GM18861 (cell line): ENCODE data around the gene AFF3.

ENCODE experiments used
- ATAC-seq: cut with Tn5 transposase; IDR thresholded peaks from one replicate; pipeline ENCODE4 v1.9.1; 2021; ENCODE audit not compliant: unreplicated experiment

Gene AFF3

DNA sequence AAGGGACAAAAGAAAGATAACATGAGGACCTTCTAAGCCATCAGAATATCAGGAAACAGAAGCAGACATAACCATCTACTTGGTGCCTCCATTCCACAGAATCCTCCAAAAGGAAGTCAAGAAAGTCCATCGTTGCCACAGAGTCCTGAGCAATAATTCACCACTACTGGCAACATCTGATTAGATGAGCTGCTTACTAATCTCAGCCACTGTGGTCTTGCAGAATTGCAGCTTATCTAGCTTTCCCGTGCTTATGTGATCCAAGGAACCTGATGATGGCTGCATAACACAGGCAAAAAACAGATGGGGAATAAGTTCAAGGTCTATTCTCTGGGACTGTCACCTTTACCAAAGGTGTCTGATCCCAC lies 278.5 kb downstream of the AFF3 start:
- no peak for ATAC-seq

DNA sequence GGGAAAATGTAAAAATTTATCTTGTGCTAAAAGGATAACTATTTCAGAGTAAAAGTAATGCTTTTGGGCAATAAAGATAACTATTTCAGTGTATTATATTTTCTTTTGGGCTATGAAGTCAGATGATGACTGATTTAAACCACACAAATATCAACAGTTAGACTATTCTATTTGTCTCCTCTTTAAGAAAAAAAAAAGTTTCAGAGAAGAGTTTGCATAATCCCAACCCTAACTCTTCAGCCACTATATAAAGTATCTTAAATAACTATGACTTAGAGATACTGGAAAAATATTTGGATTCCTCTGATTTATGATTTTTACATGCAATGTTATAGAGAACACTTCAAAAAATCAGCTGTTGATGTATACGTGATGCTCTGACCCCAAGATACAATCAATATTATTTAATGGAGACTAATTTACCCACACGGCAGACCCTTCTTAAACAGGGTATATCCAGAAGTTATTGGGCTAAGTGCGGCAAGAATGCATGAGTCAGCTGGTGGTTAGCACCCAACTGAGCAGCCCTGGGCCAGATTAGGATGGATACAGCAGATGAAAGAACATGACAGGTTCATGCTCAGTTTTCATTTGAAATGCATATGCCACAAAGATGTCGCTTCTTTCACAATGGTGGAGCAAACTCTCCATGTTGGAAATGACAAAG lies 279.0 kb downstream of the AFF3 start:
- ATAC-seq = no peak

GRCh38 chr2:99862566-99862965 lies 279.8 kb downstream of the AFF3 start:
- ATAC-seq = no peak

DNA sequence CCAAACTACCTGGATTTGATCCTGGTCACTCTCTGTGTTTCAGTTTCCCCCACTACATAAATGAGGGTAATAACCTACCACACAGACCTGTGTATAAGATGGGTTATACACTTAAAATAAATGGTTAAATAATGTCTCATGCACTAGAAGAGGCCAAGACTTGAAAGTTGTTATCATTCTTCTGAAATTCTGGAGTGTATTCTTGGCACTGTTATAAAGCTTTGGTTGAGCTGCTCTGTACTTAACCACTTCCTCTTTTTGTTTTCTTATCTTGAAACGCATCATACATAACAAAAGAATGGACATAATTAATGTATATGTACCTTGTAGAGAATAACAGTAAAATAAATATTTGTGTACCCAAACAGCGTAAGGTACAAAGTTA lies 281.0 kb downstream of the AFF3 start:
- ATAC-seq = no peak

- ATAC-seq = no peak
Observed at GRCh38 chr2:99860720-99861375, 281.5 kb downstream of the AFF3 start.

- ATAC-seq = no peak
Observed at GRCh38 chr2:99858951-99859596, 283.3 kb downstream of the AFF3 start.

GRCh38 chr2:99857867-99858444 lies 284.4 kb downstream of the AFF3 start:
- ATAC-seq = no peak

DNA sequence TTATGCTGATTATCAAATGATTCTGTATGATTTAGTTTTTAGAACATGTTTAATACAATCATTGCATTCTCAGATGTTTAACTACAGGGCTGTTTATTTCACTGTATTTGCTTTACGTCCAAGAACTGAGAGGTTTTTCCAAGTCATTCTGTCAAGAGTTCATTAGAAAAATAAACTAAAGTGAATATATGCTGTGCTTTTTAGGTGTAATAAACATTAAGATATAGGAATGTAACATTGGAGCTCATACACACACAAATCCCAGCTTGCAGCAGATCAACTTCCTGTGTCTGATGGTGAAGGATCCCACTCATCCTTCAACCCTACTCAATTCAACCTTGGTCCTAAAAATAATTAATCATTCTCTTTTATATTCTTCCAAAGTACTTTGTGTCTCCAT lies 285.0 kb downstream of the AFF3 start:
- ATAC-seq = no peak

DNA sequence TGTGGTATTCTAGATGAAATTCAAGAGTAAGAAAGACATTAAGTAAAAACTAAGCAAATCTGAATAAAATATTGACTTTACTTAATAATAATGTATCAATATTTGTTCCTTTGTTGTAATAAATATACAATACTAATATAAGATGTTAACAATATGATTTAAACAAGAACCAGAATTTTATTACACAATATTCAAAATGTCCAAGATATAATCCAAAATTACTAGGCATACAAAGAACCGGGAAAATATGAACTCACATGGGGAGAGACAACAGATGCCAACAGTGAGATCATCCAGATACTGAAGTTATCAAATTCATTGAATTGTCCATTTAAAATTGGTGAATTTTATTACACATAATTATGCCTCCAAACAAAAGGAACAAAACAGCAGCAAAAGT lies 286.3 kb downstream of the AFF3 start:
- no peak for ATAC-seq

DNA sequence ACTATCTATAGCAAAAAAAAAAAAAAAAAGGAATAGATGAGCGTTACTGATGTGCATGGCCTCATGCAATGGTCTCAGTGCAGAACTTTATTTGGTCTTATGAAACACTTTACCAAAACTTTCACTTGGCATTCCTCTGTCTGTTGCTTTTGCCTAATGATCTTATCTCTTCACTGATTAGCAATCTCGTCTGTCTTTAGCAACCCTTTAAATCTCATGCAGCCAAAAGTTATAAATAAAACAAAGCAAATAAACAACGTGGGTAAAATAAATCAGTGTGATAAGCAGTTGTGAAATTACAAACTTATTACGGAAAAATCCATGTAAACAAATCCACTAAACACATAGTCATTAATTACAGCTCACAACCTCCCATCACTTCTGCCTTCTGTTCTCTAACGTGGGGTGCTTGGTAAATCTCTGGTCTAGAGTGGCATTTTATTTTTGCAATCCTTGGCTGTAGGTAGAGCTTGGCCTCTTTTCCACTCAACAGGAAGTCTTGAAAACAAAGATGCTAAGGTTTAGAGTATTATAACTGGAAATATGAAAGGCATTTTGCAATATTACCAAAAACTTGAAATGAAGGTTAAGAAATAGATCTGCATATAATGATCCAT lies 288.0 kb downstream of the AFF3 start:
- no peak for ATAC-seq

DNA sequence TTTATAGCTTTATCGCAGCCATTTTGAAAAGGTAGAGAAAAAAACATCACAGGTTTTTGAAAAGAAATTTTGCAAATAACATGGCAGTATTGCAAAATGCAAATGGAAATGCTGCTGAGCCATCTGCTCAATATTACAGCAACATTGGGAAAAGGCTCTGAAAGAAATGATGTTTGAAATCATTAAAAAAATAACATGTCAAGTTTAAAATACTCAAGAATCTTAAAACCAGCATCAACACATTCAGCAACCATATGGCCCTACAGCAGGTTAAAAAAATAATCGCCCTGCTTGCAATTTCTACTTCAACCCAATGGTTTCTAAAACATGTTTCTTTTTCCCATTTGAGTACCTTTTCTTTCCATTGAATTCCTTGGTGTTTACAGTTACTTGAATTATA lies 289.4 kb downstream of the AFF3 start:
- ATAC-seq = no peak

GRCh38 chr2:99852376-99852934 lies 289.9 kb downstream of the AFF3 start:
- no peak for ATAC-seq

DNA sequence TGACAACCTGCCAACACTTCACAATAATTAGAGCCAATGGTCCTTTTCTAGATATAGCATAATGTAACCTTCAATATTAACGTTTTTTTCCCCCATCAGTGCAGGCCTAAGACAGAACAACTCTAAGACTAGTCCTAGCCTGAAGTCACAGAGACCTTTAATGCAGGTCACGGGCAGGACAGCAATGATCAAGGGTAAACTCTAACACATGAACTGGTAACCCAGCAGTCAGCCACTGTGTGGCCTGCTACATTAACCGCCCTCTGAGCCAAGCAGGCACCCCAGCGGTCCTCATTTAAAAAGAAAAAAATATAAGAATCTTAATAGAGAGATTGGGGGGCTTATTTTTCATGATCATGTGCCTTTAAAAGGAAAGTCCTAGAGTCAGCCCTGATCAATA lies 290.6 kb downstream of the AFF3 start:
- ATAC-seq = no peak

DNA sequence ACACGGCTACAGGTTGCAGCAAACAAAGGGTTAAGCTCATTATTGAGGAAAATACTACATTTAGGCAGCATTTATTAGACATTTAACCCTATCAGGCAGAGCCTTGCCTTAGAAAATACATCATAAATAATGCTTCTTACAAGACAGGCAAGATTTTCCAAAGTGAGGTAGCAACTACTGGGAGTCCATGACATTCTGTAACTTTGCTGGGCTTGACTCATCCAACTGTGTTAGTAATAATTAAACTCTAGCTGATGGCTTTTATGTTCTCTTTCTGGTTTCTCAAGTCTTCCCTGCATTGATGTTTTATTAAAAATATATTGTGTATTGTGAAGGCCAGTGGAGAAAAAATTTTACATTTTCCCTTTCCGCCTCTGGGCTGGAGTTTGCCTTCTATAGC lies 291.3 kb downstream of the AFF3 start:
- no peak for ATAC-seq

DNA sequence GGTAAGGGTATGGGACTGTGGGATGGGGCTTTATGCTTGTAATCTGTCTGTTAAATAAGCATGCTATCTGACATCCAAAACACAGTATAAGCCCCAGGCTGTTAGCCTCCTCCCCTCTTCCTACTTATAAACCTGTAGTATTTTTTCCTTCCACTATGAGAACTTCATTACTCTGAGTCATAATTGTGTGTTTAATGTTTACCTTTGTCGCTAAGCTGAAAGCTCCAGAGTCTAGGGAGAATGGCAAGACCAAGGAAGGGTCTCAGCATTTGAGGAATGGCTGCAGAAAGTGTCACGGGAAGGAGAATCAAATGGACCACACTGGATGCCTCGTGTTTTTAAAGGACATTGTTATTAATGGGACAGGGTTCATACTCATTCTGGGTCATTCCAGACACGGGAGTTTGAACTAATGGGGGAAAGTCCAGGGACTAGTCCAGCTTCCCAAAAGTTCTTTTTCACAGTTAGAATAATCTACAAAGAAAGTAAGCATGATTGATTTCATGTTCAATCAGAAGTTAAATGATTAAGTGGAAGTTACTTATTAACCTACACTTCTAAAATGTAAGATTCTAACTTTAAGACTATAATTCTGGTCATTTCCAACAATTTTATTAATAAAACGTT lies 292.2 kb downstream of the AFF3 start:
- no peak for ATAC-seq

- no peak for ATAC-seq
Observed at GRCh38 chr2:99846462-99847107, 295.8 kb downstream of the AFF3 start.

DNA sequence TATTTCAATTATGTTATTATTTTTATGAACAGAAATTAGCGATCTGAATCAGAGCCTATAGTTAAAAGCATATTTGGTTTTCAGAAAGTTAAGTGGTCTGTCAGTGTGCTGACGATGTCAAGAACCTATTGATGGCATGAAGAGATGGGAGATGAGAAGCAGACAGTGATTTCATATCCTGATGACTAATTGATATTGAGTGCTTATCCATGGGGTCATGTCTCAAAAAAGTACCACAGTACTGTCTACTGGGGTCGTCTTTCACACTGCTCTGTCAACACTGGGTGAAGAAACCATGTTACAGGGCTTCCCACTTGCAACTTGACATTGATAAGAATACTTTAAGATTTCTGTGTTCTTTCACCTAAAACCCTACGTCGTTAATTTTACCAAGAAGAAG lies 297.1 kb downstream of the AFF3 start:
- no peak for ATAC-seq

DNA sequence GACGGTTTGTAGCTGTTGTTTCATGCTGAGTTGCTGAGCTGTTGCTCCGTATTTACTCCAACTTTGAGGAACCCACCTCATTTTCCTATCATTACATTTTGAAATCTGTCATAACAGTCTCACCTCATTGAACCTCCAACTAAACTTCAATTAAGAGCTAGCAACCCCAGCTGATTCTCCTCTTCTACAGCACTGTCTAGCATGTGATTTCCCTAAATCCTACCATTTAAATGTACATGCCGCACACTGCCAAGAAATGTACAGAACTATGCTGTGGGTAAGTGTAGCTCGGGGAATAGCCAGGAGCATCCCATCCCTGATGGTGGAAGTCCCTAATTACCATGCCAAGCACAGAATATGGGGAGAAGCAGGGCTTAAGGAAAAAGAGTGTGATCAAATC lies 299.9 kb downstream of the AFF3 start:
- ATAC-seq = no peak

- no peak for ATAC-seq
Observed at GRCh38 chr2:99841749-99842148, 300.6 kb downstream of the AFF3 start.

DNA sequence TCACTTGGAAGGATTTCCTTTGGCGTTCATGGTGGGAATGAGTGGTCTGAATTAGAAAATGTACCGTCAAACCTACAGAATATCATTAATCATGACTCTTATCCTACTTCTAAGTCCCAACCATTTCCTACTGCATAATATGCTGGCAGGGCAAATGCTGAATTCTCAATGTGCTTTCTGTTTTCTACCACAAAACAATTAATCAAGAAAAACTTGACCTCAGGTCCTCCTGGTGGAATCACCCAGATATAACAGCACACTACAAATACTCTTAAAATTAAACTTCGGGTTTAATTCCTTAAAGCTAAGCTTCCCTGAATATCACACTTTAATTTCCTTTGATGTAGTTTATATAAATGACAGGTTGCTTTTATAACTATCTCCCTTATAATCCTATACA lies 301.6 kb downstream of the AFF3 start:
- ATAC-seq = no peak
